Measurements from ENCODE around the gene SEC23B. TPM values are rescaled to one million over a fixed set of nuclear protein-coding genes. Genes with fewer than 3 reads are reported as not detected.

The SEC23B gene
- polyA plus RNA-seq, 1 of the 3 experiments (the other 2 are of a cell fraction): 55.2 TPM

DNA sequence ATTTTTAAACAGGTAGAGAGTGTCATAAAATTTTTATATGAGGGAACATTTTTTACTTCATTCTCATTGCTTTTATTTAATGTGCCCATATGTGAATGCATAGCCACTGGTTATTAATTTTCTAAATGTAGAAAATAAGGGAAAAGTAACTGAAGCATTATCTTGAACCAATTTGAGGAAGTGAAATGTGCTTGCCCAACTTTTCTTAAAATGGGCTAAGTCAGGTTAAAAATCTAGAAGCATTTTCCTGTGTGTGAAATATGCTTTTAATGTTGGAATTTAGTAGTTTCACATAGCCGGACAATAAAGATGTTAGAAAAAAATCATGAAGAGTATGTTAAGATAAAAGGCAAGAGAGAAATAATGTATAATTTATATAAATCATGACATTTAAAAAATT is 3.8 kb downstream of the SEC23B start:
- no peak for DNase-seq
- TF ChIP-seq GABPA (IDR thresholded peaks at IDR 0.05; ENCODE audit: low read depth) (no peak), ELF1 (IDR thresholded peaks at IDR 0.05) (no peak), FOXM1 (IDR thresholded peaks at IDR 0.05; ENCODE audit: low read depth) (no peak), MXI1 (IDR thresholded peaks at IDR 0.05; ENCODE audit: low read depth, low read length) (no peak), GATA2 (CRISPR knock-in tag; IDR thresholded peaks at IDR 0.05) (no peak), TAF1 (IDR thresholded peaks at IDR 0.05; ENCODE audit: borderline replicate concordance, low read depth, low read length) (no peak), TEAD4 (IDR thresholded peaks at IDR 0.05; ENCODE audit: borderline replicate concordance, insufficient read depth) (no peak), RFX5 (IDR thresholded peaks at IDR 0.05; ENCODE audit: low read length) (no peak), NRF1 (IDR thresholded peaks at IDR 0.05; ENCODE audit: low read depth, low read length) (no peak), TCF12 (IDR thresholded peaks at IDR 0.05) (no peak), RAD21 (IDR thresholded peaks at IDR 0.05; ENCODE audit: low read length) (no peak), FOSL2 (IDR thresholded peaks at IDR 0.05; ENCODE audit: borderline replicate concordance, low read depth) (no peak)
- TF ChIP-seq, protein P1, sequence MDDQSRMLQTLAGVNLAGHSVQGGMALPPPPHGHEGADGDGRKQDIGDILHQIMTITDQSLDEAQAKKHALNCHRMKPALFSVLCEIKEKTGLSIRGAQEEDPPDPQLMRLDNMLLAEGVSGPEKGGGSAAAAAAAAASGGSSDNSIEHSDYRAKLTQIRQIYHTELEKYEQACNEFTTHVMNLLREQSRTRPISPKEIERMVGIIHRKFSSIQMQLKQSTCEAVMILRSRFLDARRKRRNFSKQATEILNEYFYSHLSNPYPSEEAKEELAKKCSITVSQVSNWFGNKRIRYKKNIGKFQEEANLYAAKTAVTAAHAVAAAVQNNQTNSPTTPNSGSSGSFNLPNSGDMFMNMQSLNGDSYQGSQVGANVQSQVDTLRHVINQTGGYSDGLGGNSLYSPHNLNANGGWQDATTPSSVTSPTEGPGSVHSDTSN (IDR thresholded peaks at IDR 0.05): no peak
- TF ChIP-seq, protein P2, sequence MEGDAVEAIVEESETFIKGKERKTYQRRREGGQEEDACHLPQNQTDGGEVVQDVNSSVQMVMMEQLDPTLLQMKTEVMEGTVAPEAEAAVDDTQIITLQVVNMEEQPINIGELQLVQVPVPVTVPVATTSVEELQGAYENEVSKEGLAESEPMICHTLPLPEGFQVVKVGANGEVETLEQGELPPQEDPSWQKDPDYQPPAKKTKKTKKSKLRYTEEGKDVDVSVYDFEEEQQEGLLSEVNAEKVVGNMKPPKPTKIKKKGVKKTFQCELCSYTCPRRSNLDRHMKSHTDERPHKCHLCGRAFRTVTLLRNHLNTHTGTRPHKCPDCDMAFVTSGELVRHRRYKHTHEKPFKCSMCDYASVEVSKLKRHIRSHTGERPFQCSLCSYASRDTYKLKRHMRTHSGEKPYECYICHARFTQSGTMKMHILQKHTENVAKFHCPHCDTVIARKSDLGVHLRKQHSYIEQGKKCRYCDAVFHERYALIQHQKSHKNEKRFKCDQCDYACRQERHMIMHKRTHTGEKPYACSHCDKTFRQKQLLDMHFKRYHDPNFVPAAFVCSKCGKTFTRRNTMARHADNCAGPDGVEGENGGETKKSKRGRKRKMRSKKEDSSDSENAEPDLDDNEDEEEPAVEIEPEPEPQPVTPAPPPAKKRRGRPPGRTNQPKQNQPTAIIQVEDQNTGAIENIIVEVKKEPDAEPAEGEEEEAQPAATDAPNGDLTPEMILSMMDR (IDR thresholded peaks at IDR 0.05): no peak
- TF ChIP-seq, protein P3, sequence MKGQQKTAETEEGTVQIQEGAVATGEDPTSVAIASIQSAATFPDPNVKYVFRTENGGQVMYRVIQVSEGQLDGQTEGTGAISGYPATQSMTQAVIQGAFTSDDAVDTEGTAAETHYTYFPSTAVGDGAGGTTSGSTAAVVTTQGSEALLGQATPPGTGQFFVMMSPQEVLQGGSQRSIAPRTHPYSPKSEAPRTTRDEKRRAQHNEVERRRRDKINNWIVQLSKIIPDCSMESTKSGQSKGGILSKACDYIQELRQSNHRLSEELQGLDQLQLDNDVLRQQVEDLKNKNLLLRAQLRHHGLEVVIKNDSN (IDR thresholded peaks at IDR 0.05; ENCODE audit: borderline replicate concordance, low read depth): no peak
- TF ChIP-seq, protein P4, sequence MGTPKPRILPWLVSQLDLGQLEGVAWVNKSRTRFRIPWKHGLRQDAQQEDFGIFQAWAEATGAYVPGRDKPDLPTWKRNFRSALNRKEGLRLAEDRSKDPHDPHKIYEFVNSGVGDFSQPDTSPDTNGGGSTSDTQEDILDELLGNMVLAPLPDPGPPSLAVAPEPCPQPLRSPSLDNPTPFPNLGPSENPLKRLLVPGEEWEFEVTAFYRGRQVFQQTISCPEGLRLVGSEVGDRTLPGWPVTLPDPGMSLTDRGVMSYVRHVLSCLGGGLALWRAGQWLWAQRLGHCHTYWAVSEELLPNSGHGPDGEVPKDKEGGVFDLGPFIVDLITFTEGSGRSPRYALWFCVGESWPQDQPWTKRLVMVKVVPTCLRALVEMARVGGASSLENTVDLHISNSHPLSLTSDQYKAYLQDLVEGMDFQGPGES (IDR thresholded peaks at IDR 0.05; ENCODE audit: low read depth, low read length): no peak
- H3F3A ChIP-seq (replicated peaks; ENCODE audit: insufficient read depth): peaks cover 3% of the 10 kb centered on the region
- H3K4me2 ChIP-seq: no peak overlapping the region
- no peak overlapping the region for H2AFZ ChIP-seq (ENCODE audit: low read depth)
- ChIA-PET POLR2A (no interaction called here), CTCF (no interaction called here)
- H3K36me3 ChIP-seq (replicated peaks in 1 of 2; ENCODE audit: control insufficient read depth in 1 of 2, insufficient read depth in 2 of 2, low read length in 1 of 2): peaks cover 36 to 52% of the 10 kb centered on the region in 2 experiments
- H3K79me2 ChIP-seq (ENCODE audit: insufficient read depth): peaks cover 30% of the 10 kb centered on the region
- WGBS (ENCODE audit: low lambda C conversion rate): 100% methylated on average over 1 of the region's 1 CpG
- no peaks in the 10 kb centered on the region for H3K9me2 ChIP-seq
- H3K27me3 ChIP-seq (ENCODE audit: insufficient read depth): no peaks in the 10 kb centered on the region
- peaks cover 9 to 11% of the 10 kb centered on the region in 2 experiments; a peak in 1 of 4 replicates for H3K4me1 ChIP-seq (ENCODE audit: control insufficient read depth in 1 of 2, insufficient read depth in 2 of 2, low read depth in 1 of 2, low read length in 1 of 2)
- no peak overlapping the region for H3K9ac ChIP-seq
- no peaks in the 10 kb centered on the region for H4K20me1 ChIP-seq (ENCODE audit: insufficient read depth)
- no peaks in the 10 kb centered on the region for H3K9me3 ChIP-seq
- no peak overlapping the region for H3K27ac ChIP-seq (ENCODE audit: low read depth in 2 of 2, low read length in 1 of 2)
- H3K4me3 ChIP-seq (ENCODE audit: low read depth in 2 of 2, low read length in 1 of 2): no peak overlapping the region

All from SK-N-SH (cell line).